Measurements from ENCODE around the gene TEX19.
"Not testable (repeated sequence)": the region's sequence is repeated elsewhere in the genome, so short reads cannot be mapped to it uniquely, and the experiment has no call there.

The TEX19 gene

DNA sequence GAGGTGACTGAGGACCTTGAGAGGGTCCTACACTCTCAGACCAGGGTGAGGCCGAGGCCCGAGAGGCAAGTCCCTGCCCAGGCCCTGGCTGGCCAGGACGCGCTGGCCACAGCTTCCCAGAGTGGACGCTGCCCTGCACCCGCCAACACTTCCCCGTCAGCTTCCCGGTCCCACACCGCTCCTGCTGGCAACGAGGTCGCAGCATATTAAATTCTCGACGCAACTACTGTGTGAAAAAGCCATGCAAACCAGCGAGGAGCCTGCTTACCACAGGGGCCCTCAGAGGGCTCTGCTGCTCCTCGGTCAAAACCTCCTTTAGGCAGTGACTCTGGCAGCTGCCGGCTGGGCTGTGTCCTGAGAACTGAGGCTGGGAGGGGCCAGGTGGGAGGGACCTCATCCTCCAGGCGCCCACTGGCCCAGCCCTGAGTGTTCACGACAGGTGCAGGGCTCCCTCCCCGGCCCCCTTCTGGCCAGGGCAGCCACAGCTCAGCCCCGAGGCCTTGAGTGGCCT is 2.1 kb upstream of the TEX19 start:
- DNase-seq (ENCODE audit: low read depth): no peak

- DNase-seq (ENCODE audit: low read depth): no peak
Measured at GRCh38 chr17:82357394-82357793, 1.7 kb upstream of the TEX19 start.

GRCh38 chr17:82359451-82360074 is 516 bp downstream of the TEX19 start:
- DNase-seq (ENCODE audit: low read depth): not testable (repeated sequence)

DNA sequence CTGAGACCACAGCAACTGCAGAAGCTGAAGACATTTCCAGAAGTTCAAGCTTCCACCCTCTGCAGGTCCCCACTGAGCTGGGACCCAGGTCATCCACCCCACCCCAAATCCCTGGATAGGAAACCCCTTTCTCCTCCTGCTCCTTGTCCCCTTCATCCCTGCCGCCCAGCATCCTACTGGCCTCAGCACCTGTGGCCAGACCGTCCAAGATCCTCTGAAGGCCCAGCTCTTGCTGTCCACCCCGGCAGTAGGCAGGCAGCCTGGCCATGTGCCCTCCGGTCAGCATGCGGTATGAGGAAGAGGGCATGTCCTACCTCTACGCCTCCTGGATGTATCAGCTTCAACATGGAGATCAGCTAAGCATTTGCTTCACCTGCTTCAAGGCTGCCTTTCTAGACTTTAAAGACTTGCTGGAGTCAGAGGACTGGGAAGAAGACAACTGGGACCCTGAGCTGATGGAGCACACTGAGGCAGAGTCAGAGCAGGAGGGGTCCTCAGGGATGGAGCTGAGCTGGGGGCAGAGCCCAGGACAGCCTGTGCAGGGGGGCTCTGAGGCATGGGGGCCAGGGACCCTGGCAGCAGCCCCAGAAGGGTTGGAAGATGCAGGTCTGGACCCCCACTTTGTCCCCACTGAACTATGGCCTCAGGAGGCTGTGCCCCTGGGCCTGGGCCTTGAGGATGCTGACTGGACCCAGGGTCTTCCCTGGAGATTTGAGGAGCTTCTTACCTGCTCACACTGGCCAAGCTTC is 3.0 kb downstream of the TEX19 start:
- no peak for DNase-seq (ENCODE audit: low read depth)

- no peak for DNase-seq (ENCODE audit: low read depth)
Measured at GRCh38 chr17:82365606-82366295, 6.7 kb downstream of the TEX19 start.

- DNase-seq (ENCODE audit: low read depth): no peak
Measured at GRCh38 chr17:82366749-82367148, 7.7 kb downstream of the TEX19 start.

DNA sequence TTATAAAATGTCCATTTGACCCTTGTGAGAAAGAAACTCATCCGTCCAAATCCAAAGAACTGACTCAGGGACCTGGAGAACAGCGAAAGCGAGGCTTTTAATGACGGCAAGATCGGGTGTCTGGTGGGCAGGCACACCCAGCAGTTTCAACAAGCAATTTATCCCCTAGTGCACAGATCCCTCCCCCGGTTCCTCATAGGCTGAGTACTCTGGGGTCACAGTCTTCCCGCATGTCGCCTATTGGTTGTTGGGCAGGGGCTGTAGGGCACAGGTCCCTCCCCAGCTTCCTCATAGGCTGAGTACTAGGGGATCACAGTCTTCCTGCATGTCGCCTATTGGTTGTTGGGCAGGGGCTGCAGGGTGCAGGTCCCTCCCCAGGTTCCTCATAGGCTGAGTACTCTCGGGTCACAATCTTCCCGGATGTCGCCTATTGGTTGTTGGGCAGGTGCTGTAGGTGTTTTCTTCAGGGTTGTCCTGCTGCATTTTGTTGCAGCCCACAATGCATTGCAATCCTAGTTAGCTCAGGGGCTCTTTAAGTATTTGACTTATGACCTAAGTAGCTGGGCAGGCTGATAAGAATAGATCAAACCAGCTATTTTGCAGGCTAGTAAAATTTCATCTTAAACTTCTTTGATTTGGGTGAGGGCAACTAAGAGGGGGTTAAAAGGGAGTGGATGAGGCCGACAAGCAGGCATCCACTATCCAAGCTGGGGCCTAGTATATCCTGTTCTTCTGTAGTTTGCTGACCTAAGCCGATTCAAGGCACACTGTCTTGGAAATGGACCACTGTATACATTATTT is 8.9 kb downstream of the TEX19 start:
- DNase-seq (ENCODE audit: low read depth): no peak

- no peak for DNase-seq (ENCODE audit: low read depth)
Measured at GRCh38 chr17:82369211-82369610, 10.2 kb downstream of the TEX19 start.

- no peak for DNase-seq (ENCODE audit: low read depth)
Measured at GRCh38 chr17:82370471-82371332, 11.7 kb downstream of the TEX19 start.

GRCh38 chr17:82371333-82372248 is 12.5 kb downstream of the TEX19 start, which contains the start of gene UTS2R:
Gene UTS2R, plus strand, starts transcription at chr17:82371765. Its CDS starts 2,560 bp downstream, at chr17:82374325.
- DNase-seq (ENCODE audit: low read depth): no peak

DNA sequence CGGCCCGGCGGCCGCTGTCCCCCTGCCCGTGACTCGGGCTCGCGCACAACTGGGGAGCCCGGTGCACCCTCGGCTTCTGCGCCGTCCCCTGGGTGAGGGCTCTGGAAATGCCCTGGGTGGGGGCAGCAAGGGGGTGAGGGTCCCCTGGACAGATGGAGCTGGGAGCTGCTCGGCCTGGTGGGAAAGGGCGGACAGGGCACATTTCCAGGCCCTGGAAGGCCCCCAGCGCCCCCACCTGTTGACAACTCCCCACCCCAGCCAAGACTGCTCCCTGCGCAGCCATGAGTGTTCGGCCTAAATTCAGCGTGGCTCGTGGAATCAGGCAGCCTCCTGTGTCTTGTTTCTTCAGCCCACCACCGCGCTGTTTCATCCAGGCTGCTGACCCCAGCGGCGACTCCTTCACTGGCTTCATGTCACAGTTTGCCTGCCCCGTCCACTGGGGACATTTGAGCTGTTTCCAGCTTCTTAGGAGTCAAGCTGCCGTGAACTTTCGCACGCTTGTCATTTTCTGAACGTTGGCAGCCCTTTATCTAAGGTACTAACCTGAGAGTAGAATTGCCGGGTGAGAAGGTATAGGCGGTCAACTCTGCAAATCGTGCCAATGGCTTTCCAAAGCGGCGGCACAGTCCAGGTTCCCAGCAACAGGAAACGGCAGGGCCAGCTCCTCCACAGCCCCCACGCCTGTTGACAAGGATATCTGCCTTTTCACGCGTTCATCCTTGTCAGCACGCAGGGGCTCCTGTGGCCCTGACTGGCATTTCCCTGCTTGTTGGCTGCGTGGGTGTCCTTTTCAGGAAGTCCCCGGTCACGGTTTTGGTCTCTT is 13.4 kb downstream of the TEX19 start:
- DNase-seq (ENCODE audit: low read depth): no peak

DNA sequence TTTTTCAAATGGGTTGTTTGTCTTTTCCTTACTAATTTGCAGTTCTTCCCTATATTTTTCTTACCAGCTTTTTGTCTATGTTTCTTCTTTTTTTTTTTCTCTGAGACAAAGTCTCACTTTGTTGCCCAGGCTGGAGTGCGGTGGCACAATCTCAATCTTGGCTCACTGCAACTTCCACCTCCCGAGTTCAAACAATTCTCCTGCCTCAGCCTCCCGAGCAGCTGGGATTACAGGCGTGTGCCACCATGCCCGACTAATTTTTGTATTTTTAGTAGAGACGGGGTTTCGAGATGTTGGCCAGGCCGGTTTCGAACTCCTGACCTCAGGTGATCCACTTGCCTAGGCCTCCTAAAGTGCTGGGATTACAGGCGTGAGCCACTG is 14.0 kb downstream of the TEX19 start:
- DNase-seq (ENCODE audit: low read depth): not testable (repeated sequence)

GRCh38 chr17:82373731-82374625 is 14.9 kb downstream of the TEX19 start:
- no peak for DNase-seq (ENCODE audit: low read depth)

DNA sequence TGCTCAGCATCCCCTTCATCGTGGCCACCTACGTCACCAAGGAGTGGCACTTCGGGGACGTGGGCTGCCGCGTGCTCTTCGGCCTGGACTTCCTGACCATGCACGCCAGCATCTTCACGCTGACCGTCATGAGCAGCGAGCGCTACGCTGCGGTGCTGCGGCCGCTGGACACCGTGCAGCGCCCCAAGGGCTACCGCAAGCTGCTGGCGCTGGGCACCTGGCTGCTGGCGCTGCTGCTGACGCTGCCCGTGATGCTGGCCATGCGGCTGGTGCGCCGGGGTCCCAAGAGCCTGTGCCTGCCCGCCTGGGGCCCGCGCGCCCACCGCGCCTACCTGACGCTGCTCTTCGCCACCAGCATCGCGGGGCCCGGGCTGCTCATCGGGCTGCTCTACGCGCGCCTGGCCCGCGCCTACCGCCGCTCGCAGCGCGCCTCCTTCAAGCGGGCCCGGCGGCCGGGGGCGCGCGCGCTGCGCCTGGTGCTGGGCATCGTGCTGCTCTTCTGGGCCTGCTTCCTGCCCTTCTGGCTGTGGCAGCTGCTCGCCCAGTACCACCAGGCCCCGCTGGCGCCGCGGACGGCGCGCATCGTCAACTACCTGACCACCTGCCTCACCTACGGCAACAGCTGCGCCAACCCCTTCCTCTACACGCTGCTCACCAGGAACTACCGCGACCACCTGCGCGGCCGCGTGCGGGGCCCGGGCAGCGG is 15.7 kb downstream of the TEX19 start:
- no peak for DNase-seq (ENCODE audit: low read depth)

GRCh38 chr17:82375359-82376041 is 16.5 kb downstream of the TEX19 start:
- no peak for DNase-seq (ENCODE audit: low read depth)

- no peak for DNase-seq (ENCODE audit: low read depth)
Measured at GRCh38 chr17:82376042-82376730, 17.1 kb downstream of the TEX19 start.
